ENCODE measurements around the gene CREM. TPM values are rescaled to one million over a fixed set of nuclear protein-coding genes. Genes with fewer than 3 reads are reported as not detected.

Gene CREM
- total RNA-seq, 1 experiment from 2014 or later, result 20.0 TPM

- WGBS (ENCODE audit: extremely low coverage, insufficient read length, low lambda C conversion rate), result no CpG with 5 or more reads among the region's 1 CpG
- no peaks in the 10 kb centered on the region for H3K23me2 ChIP-seq (ENCODE audit: insufficient read length, low read depth, low read length, poor library complexity, severe bottlenecking)
- H4K91ac ChIP-seq (ENCODE audit: insufficient read length, low read depth, low read length), result no peak overlapping the region
- H3K9me3 ChIP-seq (ENCODE audit: control insufficient read depth, low read depth, low read length), result no peaks in the 10 kb centered on the region
- no peaks in the 10 kb centered on the region for H3K79me1 ChIP-seq (ENCODE audit: insufficient read depth, low read depth, low read length, poor library complexity, severe bottlenecking)
- Mint-ChIP-seq H3K4me3 (no peak overlapping the region), H3K27me3 (ENCODE audit: low read depth) (no peaks in the 10 kb centered on the region), H3K9me3 (no peaks in the 10 kb centered on the region), H3K27ac (no peak overlapping the region), H3K4me1 (no peaks in the 10 kb centered on the region), H3K36me3 (ENCODE audit: insufficient read depth in 1 of 3, low read depth in 3 of 3) (no peaks in the 10 kb centered on the region)
- H2BK20ac ChIP-seq (ENCODE audit: low read depth, low read length, poor library complexity, severe bottlenecking), result no peak overlapping the region
- DNase-seq, result no peak
- no peak overlapping the region for H4K5ac ChIP-seq (ENCODE audit: insufficient read length, low read depth, low read length)
- H4K8ac ChIP-seq (replicated peaks; ENCODE audit: insufficient read length, low read depth, low read length), result no peak overlapping the region
- H3T11ph ChIP-seq (ENCODE audit: low read length), result no peak overlapping the region
- 0 out of 2 replicates have a peak, but pooled peaks cover 1% of the 10 kb centered on the region for H3K79me2 ChIP-seq (ENCODE audit: insufficient read depth, low read length)
- H3K4ac ChIP-seq (ENCODE audit: low read depth, low read length), result no peak overlapping the region
- no peak overlapping the region for H3K18ac ChIP-seq (ENCODE audit: insufficient read length, low read depth, low read length)
- no peaks in the 10 kb centered on the region for H4K20me1 ChIP-seq (ENCODE audit: control insufficient read depth, insufficient read depth, insufficient read length)
- no peak for TF ChIP-seq CTCF (conservative IDR thresholded peaks at IDR 0.05)
- no peak overlapping the region for H2BK120ac ChIP-seq (ENCODE audit: low read depth, low read length, poor library complexity, severe bottlenecking)
- H3K27ac ChIP-seq (ENCODE audit: insufficient read length, low read depth, low read length), result no peak overlapping the region
- H3K9ac ChIP-seq (ENCODE audit: extremely low read depth, insufficient read length, low read length), result no peak overlapping the region
- no peak overlapping the region for H3K23ac ChIP-seq (ENCODE audit: insufficient read length, low read depth, low read length)
- H3K56ac ChIP-seq (ENCODE audit: insufficient read length, low read depth, low read length), result no peak overlapping the region
- no peaks in the 10 kb centered on the region for H3K27me3 ChIP-seq (ENCODE audit: insufficient read depth, low read length)
- H3K4me2 ChIP-seq (ENCODE audit: insufficient read depth, insufficient read length, low read length), result no peak overlapping the region
- H3K14ac ChIP-seq (ENCODE audit: insufficient read depth, low read length), result no peak overlapping the region
- H2BK5ac ChIP-seq (ENCODE audit: insufficient read length, low read length), result no peak overlapping the region
- H2AK5ac ChIP-seq (ENCODE audit: insufficient read length, low read length), result no peak overlapping the region
- H2BK12ac ChIP-seq (ENCODE audit: insufficient read length, low read depth, low read length), result no peak overlapping the region
- no peaks in the 10 kb centered on the region for H3K4me1 ChIP-seq (ENCODE audit: insufficient read depth, low read length)
- no peak overlapping the region for H2AFZ ChIP-seq (ENCODE audit: low read length)
- H2BK15ac ChIP-seq (ENCODE audit: low read depth, low read length), result no peak overlapping the region
These were observed 7.3 kb upstream of the CREM start for GRCh38 chr10:35119378-35119777.
